NCI-H748 (cell line): ENCODE data around the gene VDR.

ENCODE experiments used
- DNase-seq: peaks from one replicate; lab custom pipeline; 2025; ENCODE audit not compliant: unreplicated experiment; lab: John Stamatoyannopoulos, UW

Gene VDR

GRCh38 chr12:47894652-47895051 lies 10.1 kb downstream of the VDR start:
- no peak for DNase-seq

GRCh38 chr12:47894068-47894467 lies 10.7 kb downstream of the VDR start:
- DNase-seq, result no peak

GRCh38 chr12:47892819-47893218 lies 12.0 kb downstream of the VDR start:
- no peak for DNase-seq

DNA sequence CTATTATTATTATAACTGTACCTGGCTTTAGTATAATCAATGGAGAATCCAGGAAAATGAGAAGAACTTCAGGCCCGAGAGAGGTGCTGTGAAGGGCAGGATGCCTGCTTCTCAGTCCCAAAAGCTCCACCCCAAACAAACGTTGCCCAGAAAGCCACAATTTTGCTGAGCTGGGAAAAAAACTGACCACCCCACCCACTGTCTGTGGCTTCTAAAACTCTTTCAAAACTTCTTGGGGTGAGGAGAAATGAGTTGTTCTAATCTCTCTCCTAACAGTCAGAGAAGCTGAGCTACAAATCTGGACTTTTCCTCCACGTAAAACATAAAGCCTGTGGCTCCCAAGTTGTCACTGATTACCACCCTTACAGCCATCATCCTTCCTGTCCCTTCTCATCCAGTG lies 13.4 kb downstream of the VDR start:
- no peak for DNase-seq

DNA sequence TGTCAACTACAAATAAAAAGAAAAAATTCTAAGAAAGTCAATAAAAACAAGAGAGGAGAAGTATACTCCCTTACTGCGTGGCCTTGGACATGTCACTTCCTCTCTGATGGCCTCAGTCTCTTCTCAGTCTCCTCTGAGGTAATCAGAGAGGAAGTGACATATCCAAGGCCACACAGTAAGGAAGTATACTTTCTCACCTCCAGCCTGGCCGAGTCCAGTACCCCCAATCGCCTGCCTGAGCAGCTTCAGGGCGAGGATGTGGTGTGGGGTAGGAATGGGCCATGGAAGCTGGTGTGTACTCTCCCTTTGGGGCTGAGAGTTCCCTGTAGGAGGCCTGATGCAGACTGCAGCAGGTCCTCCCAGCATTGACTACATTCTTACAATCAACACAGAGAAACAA lies 15.8 kb downstream of the VDR start:
- DNase-seq, result no peak

GRCh38 chr12:47888153-47888819 lies 16.5 kb downstream of the VDR start:
- DNase-seq, result no peak

DNA sequence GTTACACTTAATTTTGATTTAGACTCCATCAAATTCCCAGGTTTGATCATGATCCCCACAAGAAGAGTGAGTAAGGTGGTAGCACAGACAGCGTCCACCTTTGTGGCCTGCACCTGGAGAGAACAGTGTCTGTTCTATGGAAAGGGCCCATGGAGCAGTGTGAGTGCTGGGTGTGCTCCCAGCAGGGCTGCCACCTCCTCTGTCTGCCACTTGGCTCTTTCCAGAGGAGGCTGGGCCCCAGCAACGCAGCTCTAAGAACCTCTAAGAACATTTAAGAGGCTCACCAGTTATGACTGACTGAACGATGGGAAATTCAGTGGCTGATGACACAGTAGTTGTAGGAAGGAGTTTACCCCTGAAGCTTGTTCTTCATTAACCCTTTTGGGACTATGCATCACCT lies 17.3 kb downstream of the VDR start:
- no peak for DNase-seq

DNA sequence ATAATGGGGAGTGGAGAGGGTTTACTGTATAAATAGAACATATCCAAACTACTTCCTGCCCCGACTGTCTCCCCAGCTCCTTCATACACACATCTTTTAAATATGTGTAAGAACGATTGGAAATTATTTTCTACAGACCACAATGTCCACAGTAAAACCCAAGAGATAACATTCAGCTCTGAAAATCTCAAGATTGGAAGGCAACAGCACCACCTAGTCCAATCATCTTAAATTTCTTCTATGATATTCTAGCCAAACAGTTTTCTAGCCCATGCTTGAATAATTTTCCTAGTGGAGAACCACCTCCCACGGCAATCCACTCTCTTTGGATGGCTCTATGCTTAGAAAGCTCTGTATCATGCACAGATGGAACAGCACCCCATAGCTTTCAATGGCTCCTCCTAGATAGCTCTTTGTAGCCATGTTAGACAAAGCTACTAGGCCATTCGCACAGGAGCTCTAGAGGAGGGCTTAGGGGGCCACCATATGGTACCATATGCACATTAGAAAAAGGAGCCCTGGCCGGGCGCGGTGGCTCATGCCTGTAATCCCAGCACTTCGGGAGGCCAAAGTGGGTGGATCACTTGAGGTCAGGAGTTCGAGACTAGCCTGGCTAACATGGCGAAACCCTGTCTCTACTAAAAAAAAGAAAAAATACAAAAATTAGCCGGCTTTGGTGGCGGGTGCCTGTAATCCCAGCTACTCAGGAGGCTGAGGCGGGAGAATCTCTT lies 18.1 kb downstream of the VDR start:
- no peak for DNase-seq

GRCh38 chr12:47885566-47885965 lies 19.2 kb downstream of the VDR start:
- DNase-seq, result no peak

- no peak for DNase-seq
These were observed 19.7 kb downstream of the VDR start for GRCh38 chr12:47885012-47885501.

- no peak for DNase-seq
These were observed 20.3 kb downstream of the VDR start for GRCh38 chr12:47884501-47884900.

DNA sequence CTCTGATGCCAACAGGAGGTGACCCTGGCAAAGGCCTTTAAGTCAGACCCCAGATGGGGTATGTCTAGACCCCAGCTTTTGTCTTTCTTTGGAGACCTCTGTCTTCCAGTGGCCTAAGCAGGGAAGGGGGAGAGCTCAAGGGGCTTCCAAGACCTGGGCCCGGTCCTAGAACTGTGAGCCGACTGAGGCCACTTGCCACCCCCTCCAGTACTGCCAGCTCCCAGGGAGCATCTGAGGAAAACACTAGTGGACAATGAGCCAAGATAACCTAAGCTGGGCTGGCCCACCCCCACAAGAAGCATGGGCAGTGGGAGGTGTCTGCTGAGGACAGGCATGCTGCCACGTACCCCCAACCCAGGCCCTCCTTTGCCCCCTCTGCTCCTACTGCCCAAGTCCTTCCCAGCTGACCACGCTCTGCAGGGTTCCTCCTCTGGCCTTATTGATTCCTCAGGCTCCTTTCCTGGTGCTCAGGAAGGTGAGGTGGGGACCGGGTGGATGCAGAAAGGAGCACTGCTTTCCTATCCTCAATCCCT lies 21.1 kb downstream of the VDR start:
- no peak for DNase-seq

DNA sequence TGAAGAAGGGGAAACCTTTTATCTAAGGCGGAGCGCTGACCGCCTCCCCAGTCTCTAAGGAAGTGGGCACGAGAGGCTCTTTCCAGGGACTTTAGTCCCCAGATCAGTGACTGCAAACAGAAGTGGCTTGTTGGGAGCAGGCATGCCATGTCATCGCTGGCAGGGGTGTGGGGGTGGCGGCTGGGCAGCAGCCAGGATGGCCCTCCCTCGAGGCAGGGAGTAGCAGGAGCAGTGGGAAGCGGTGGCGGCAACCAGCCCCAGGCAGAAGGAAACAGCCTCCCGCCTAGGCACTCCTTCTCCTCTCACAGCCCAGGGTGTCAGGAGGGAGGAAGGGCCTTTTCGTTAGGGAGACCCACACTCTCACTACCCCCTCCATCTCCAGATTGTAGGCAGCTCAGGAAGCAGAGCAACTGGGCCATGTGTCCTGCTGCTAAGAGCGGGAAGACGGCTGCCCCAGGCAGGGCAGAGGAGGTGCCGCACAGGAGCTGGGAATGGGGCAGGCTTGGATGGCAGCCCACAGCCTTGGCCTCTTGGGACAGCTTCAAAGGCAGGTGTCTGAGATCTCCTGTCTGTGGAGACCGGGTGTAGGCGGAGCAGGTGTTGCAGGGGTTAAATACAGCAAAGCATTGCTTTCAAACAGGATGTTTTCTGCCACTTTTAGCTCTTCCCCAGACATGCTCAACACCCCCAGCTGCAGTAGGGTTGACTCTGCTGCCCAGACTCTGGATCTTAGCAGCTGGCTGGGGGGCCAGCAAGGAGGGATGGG lies 21.8 kb downstream of the VDR start:
- no peak for DNase-seq

GRCh38 chr12:47881826-47882427 lies 22.9 kb downstream of the VDR start:
- no peak for DNase-seq

- no peak for DNase-seq
These were observed 23.7 kb downstream of the VDR start for GRCh38 chr12:47881051-47881450.

GRCh38 chr12:47878918-47879481 lies 25.8 kb downstream of the VDR start:
- DNase-seq, result no peak

GRCh38 chr12:47878293-47878917 lies 26.4 kb downstream of the VDR start:
- DNase-seq, result no peak

GRCh38 chr12:47877081-47877480 lies 27.7 kb downstream of the VDR start:
- no peak for DNase-seq

GRCh38 chr12:47876440-47876960 lies 28.3 kb downstream of the VDR start:
- no peak for DNase-seq

DNA sequence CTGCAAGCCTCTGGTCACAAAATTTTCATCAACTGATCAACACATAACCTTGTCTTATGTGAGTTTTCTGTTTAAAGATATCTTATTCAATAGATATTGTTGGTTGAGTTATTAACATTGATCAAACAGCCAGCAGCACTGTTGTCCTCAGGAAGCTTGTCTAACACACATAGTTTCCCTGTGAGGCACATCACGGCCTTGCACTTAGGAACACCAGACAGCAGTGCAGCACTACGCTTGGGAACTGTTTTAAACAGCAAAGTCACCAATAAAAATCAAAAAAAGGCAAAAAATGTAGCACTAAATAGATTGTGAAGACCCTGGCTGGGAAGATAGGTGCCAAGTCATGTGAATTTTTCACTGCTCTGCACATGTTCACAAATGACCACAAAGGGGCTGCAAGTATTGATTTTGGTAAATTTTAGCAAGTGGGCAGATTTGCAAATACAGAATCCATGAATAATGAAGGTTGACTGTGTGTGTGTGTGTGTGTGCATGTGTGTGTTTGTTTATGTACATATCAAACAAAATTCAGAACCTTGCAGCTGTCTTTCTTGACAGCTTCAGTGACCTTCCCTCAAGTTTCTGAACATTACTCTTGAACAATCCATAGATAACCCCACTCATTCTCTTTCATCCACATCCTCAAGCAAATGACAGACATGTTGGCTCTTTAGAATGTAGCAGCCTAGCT lies 28.9 kb downstream of the VDR start:
- DNase-seq, result no peak
